NCI-H2107 treated with DMSO at 0.1 percent for 48 hours (cell line): ENCODE measurements around the gene MECP2.

Source experiments
- DNase-seq: peaks from one replicate; lab custom pipeline; 2025; ENCODE audit not compliant: unreplicated experiment; lab: John Stamatoyannopoulos, UW

The MECP2 gene

DNA sequence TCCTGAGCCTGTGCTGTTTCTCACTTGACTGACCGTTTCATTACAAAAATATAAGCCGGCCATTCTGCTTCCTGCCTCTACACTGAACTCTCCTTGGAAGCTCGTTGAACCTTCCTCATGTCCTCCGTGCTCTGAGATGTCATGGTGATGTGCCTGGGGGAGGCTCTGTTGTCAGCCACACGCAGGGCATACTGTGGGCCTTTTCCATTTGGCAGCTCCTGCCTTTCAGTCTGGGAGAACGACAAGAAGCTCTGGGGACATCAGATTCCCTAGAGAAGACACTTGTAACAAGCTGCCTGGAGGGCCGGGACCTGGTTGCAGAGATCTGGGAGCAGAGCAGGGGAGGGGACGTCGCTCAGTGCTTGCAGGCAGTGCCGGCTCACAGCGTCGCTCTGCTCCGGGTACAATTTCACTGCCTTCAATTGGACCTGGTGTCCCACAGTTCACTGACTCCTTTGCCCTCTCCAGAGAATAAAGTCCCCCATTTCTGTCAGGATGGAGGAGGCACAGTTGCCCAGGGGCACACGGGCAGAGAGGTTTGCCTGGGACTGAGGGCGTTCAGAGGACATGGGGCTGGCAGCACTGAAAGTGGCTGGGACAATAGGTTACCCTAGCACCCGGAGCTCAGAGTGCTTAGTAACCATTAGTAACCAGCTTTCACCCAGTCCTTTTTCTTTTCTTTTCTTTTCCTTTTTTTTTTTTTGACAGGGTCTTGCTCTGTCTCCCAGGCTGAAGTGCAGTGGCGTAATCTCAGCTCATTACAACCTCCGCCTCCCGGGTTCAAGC is 19.1 kb upstream of the MECP2 start:
- DNase-seq, result no peak

DNA sequence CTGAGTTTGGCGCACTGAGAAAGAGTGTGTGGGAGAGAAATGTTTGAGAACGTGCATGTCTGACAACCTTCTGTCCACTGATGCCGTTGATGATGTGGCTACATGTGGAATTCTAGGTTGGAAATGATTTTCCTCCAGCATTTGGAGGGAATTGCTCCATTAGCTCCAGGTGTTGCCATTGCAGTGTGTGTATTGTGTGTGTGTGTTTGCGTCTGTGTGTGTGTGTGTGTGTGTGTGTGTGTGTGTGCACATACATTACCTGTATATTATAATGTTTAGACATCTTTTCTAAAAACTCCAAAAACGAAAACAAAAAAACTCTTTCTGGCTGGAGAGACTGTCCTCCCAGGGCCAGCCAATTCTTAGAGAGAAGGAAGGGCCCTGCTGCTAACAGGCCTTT is 18.2 kb upstream of the MECP2 start:
- no peak for DNase-seq

DNA sequence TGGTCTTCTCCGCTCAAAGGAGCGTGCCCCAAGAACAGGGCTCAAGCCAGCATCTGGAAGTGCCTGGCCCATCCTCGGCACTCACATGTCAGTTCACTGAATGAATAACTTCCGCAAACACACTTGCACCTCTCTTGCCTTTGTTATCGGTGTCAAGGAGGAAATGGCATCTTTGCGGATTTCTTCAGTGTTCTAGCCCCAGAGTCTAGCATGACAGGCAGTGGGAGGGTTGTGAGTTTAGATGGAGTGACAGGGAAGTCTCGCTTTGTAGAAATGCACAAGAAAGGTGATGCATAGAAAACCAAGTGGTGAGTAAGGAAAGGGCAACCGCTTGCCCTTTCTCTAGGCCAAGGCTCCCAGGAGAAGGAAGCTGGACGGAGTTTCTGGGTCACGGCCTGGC is 17.6 kb upstream of the MECP2 start:
- DNase-seq, result no peak

DNA sequence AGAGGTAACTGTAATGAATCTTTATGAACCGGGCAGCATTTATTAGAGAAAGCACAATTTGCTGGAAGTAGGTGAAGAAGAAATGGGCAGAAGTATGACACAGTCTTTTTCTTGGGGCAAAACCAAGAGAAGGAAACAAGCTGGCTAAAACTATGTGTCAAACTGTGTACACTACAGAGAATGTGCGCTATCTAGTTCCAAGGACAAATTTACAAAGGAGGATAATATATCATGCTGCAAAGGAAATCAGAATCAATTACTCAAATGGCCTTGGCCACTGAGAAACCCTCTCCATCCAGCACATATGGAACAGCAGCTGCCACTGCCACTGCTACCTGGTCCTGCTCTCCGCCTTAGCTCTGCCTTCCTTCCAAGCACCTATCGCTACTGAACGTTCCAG is 17.1 kb upstream of the MECP2 start:
- DNase-seq, result no peak

DNA sequence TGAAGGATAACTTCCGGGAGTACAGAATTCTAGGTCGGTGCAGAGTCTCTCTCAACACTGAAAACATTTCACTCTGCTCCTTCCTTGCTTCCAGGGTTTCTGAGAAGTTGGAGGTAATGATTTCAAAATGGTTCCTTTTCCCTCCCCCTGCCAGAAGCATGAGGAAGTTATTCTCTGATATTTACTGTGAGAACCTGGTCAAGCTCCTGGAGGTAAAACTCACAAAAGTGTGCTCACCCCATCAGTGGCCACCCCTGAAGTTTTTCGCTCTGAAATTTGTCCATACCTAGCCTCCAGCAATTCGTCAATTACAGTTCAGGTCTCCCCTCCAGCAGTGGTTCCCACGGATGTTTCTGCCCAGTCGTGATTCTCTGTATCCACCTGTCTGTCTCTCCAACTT is 16.2 kb upstream of the MECP2 start:
- DNase-seq, result no peak

DNA sequence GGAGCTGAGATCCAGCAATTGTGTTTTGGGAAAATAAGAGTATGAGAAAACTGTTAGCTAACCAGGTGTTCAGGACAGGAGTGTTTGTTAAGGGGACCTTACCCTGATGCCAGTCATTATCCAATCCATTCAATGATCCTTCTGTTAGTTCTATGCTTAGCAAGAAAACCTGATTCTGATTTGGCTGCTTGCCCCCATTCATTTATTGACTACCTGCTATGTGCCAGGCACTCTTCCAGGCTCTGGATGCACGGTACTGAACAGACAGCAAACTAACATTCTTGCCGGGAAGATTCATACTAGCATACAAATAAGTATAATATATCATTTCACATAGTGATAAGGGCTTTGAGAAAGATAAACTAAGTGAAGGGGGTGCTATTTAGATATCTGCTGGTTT is 1.0 kb upstream of the MECP2 start:
- DNase-seq, result no peak

DNA sequence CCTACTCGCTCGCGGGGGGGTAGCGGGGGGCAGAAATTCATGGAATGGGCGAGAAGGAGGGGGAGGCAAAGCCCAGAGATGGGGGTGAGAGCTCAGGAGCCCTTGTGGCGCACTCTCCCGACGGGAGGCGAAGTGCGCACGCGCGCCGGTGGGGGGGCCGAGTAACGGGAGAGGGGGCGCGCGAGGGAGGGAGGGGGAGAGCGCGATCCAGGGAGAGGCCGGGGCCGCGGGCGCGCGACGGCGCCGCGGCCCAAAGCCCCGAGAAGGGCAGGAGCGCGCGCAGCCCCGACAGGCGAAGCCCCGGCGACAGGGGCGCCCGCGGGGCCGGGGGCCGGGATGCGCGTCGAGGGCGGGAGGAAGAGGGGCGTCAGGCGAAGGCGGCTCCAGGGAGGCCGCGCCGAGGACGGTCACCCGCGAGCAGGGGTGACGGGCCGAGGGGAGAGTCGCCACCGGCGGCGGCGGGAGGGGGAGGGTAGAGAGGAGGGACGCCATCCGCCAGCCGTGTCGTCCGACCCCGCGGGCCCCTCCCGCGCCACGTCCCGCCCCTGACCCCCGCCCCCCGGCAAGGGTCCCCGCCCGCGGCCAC is 421 bp downstream of the MECP2 start:
- DNase-seq, result peak; percentile 40

DNA sequence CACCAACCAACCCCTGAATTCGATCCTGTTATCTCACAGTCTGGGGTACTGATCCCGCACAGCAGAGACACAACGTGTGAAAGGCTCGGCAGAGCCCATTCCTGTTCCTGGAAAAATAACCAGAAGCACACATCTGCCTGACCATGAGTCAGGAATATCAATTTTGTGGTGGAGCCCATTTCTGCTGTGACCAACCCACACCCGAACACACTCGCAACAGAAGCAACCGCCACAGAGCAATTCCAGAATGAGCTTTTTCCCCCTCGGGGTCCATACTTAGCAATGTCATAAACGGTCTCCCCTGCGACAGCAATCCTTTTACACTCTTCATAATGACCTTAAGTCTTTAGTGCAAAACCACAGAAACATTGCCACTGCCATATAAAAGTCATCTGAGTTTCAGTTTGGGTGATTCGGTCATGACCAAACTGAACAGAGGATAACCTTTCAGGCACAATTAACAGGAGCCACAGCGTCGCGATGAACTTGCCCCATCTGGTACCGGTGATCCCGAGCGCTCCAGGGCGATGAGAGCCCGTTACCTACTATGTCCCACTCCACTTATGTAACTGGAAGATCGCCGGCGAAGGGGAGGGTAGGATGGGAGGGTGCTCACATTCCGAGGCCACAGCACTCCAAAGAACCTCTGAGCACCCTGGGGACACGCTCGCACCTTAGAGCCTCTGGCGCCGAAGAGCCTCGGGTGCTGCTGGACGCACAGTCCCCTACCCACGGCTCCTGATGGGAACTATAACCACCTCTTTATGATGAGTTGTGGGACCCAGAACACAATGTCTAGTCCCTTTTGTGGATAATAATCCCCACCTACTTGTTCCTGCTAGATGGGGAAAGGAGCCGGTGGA is 1.1 kb downstream of the MECP2 start:
- no peak for DNase-seq

DNA sequence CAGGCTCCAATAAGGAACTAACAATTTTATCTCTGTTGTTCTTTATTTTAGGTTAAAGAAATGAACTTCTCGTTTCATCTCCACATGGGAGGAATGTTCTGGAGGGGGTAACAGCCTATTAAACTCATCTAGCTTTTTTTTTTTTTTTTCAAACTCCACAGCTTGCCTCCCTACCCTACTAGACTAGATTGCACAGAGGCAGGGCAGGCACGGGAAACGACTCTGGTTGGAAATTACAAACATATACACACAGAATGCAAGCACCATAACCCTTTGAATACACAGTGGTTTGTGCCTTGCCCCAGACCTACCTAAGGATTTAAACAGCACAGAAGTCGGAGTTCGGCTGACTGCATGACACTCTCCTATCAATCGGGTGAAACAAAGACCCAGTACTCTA is 2.7 kb downstream of the MECP2 start:
- no peak for DNase-seq

DNA sequence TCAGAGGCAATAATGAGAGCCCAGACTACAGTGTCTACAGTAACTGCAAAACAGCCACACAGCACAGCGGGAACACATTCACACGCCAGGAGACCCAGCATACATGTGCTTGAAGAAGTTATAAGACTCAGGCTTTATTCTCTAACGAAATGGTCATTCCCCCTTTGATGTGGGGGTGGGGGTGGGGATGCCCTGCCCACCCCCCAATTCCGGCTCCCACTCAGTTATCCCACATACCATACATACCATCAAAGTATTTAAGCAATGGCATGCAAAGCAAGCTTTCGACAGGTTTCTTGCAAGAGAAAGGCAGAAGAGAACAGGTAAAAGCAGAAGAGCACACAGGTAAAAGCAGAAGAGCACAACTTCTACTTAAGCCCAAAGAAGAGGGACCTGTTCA is 3.6 kb downstream of the MECP2 start:
- no peak for DNase-seq

DNA sequence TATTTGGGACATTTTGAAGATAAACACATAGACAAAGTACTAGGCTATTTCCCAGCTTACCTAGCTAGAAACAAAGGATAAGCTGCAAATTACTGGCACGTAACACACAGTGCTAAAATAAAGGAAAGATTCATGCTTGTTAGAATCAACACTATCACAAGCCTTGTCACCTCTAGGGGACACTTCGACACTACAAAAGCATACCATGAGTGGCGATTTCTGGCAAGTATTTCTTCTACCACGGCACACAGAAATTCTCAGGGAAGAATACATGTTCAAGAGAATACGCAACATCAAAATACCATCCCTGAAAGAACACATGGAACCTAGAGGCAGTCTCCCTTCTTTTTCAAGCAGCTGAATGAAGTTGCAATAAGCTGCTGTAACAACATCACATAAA is 5.1 kb downstream of the MECP2 start:
- DNase-seq, result no peak

DNA sequence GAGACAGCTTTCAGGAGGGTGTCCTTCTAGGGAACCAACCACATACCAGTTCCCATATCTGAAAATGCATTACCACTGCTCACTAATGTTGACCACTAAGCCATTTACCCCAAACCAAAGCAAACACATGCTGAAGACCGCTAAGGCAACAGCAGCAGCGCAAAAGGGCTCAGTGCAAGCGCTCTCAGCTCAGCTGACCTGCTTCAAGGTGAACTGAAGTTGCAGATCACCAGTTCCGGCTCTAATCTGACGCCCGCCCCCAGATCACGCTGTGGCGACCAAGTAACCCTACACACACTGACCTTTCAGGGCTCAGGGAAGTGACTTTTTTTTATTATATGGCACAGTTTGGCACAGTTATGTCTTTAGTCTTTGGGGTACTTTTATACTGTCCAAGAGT is 5.8 kb downstream of the MECP2 start:
- DNase-seq, result no peak

DNA sequence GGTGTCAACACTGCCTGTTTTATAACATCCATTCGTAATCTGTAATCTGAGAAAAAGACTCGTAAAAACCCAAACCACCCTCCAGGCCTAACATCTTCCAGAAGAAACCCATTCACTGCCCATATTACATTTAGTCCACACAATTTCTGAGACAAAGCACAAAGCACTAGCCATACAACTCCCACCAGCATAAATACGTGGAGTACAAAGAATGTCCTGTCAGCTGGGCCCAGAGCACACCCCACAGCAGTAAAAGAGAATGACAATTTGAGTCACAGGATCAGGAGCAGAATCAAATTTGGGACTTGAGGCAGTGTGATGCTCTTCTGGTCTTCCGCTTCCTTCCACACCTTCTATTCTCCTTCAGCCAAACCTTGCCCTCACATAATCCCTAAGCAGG is 6.8 kb downstream of the MECP2 start:
- no peak for DNase-seq

DNA sequence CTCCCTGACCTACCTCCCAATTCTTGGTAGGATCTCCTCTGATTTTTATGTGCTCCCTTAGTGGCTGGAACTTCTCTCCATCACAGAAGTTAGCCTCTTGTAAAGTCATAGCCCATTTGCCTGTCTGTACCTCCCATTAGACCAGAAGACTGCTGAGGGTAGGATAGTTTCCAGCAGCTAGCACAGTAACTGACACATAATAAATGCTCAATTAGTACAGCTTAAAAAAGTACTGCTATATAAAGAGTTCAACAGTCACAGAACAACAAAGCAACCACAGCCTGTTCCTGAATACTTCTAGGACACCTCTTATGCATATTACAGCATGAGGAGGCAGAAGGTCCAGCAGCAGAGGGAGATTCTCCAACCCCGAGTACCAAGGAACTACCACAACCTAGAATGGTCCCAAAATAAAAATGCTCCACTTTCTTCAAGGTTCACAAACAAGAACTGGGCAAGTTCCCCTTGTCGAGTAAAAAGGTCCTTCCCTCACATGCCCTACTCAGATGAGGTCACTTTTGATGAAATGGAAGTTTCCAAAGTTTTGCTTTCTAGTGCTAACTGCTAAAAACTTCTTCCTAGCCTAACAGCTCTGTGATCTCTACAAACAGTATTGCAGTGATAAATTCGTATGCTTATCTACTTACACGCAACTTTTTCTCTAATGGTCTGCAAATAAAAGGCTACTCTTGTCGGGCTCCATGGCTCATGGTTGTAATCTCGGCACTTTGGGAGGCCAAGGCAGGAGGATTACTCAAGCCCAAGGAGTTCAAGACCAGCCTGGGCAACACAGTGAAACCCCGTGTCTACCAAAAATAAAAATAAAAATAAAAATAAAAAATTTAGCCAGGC is 12.8 kb downstream of the MECP2 start:
- no peak for DNase-seq

DNA sequence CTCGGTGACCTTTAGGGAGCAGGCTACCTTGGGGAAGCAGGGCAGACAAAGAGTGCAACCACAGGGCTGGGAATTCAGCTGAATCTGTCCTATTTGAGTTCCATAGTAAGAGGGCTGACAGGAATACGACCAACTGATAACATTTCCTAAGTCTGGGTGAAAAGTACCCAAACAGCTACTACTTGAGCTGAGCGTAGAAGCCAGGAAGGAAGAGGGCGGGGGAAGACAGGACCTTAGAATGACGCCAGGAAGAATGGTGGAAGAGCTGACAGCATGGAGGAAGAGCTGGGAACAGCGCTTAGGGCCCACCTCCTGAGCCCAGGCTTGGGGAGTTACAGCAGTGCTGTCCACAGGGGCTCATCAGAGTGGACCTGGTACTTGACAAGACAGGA is 14.4 kb downstream of the MECP2 start:
- no peak for DNase-seq

DNA sequence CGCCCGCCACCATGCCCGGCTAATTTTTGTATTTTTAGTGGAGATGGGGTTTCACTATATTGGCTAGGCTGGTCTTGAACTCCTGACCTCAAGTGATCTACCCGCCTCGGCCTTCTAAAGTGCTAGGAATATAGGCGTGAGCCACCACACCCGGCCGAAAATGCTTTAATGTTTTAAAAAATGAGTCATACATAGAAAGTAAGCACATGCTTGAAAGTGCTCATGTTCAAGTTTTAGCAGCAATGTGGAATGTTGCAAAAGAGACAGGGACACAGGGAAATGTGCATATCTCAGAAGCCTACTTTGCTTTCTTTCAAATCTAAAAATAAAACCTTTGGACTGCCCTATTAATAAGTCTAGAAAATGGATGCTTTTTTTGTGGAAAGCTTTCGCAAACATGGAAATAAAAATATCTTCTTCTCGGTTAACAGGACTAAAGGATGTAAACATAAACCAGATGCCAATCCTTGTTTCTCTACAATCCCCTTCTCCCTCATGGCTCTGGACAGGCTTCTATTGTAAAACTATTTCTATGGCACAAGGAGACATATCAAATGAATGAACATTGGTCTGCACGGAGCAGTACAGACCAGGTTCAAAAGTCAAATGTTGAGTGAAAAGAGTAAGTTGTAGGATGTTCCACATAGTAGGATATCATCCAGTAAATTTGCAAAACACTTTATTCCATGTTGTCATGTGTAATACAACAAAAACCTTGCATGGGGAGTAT is 15.0 kb downstream of the MECP2 start:
- no peak for DNase-seq

DNA sequence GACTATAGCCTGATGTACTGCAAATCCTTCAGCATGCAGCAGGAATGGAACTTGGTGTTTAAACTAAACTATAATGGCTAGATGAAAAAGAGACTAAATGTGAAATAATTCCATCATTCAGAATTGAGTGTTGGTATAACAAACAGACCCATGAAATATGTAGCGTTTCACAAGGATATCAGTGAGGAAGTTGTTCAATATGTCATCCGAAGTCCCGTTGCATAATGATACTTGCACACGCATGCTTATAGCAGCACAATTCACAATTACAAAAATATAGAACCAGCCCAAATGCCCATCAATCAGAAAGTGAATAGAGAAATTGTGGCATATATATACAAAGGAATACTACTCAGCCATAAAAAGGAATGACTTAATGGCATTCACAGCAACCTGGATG is 20.4 kb downstream of the MECP2 start:
- DNase-seq, result no peak

DNA sequence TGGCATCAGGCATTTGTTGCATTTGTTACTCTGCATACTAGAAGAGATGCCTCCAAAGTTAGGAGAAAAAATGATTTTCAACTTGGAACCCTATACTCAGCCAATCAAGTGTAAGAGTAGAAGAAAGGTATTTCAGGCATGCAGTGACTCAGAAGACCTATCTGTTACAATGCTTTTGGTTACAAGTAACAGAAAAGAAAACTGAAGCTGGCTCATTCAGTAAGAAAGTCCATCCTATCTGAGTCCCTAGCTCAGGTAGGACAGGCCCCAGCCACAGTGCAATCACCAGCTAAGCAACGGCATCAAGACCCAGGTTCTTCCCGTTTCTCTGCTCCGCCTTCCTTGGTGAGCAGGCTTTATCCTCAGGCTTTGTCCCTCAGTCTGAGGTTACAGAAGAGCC is 23.3 kb downstream of the MECP2 start:
- DNase-seq, result no peak

DNA sequence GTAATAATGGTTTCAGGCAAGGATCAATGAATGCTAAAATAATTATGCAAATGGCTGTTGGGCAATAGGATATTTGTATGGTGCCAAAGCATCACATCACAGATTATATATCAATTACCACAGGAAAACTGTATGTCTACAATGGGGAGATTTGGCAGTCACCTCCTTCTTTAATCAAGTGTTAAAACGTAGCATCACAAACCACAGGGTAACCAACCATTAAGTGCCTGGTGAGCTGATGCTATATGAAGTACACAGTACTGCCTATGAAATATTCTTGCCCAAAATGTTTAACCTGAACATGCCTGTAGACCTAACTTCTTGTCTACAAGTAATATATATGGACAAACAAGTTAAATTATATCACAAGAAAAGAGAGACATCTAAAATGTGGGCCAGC is 25.3 kb downstream of the MECP2 start:
- no peak for DNase-seq

DNA sequence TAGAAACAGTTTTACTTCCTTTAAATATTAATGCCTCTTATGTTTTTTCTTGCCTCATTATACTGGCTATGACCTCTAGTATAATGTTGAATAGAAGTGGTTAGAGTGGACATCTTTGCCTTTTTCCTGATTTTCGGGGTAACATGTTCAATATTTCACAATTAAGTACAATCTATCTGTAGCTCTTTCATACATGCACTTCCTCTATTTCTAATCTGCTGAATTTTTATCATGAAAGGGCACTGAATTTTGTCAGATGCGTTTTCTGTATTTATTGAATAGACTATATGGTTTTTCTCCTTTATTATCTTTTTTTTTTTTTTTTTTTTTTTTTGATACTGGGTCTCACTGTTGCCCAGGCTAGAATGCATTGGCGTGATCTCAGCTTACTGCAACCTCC is 29.0 kb downstream of the MECP2 start:
- no peak for DNase-seq
